Subcutaneous abdominal adipose tissue (tissue), 5 donors: ENCODE results near the gene SPINK8.

Experiments
- H3K27ac ChIP-seq: one replicate; pipeline ENCODE4 v1.7.0; 2013; ENCODE audit warnings: low read depth, mild to moderate bottlenecking, inconsistent platforms, low read length, moderate library complexity
- H3K27me3 ChIP-seq, 5 donors: one replicate each; pipeline ENCODE4 v1.7.0; 2013; ENCODE audit warnings: low read length in 5 of 5, inconsistent platforms in 1 of 5; ENCODE audit not compliant: control insufficient read depth in 5 of 5, insufficient read depth in 4 of 5
- H3K36me3 ChIP-seq, 5 donors: one replicate each; pipeline ENCODE4 v1.7.0; 2013; ENCODE audit warnings: low read length in 5 of 5; ENCODE audit not compliant: control insufficient read depth in 5 of 5, insufficient read depth in 5 of 5
- H3K4me1 ChIP-seq, 5 donors: one replicate each; pipeline ENCODE4 v1.7.0; 2013; ENCODE audit warnings: low read length in 5 of 5, mild to moderate bottlenecking in 3 of 5, moderate library complexity in 1 of 5; ENCODE audit not compliant: control insufficient read depth in 5 of 5, insufficient read depth in 5 of 5
- H3K4me3 ChIP-seq, 5 donors: one replicate each; pipeline ENCODE4 v1.7.0; 2013; ENCODE audit warnings: low read length in 5 of 5, low read depth in 1 of 5
- H3K9ac ChIP-seq, 5 donors: one replicate each; pipeline ENCODE4 v1.7.0; 2013; ENCODE audit warnings: low read length in 5 of 5, mild to moderate bottlenecking in 4 of 5, moderate library complexity in 3 of 5
- H3K9me3 ChIP-seq, 5 donors: one replicate each; pipeline ENCODE4 v1.7.0; 2013; ENCODE audit warnings: low read length in 5 of 5; ENCODE audit not compliant: control insufficient read depth in 5 of 5
- donor health status: healthy.
- donor health status: healthy.
- donor health status: healthy.
- donor health status: healthy.
- donor health status: healthy.

The SPINK8 gene

GRCh38 chr3:48285675-48286074 lies 47.8 kb downstream of the SPINK8 start:
- Histone ChIP-seq H3K27me3 (no peaks in the 10 kb centered on the region), H3K4me3 (no peak overlapping the region), H3K36me3 (peaks cover 0 to 7% (median 4%) of the 10 kb centered on the region in 5 donors), H3K9me3 (no peaks in the 10 kb centered on the region), H3K4me1 (peaks cover 0 to 3% (median 3%) of the 10 kb centered on the region in 5 donors), H3K9ac (no peak overlapping the region), H3K27ac (no peak overlapping the region)

DNA sequence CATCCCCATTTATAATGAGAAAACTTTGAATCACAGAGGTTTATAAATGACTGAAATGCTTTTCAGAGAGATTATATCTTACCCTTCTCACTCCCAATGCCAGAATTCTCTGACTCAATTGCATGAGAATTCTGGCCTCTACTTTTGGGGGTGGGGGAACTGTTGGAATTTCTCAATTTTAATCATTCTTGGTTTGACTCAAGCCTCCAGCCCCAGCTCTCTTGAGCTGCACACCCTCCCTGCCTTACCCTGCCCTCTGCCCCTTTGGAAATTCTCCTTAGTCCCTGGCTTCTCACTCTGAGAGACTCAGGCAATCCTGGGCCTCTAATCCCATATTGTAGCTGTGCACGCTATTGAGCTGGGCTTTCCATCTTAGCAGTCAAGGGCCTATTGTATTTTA lies 48.3 kb downstream of the SPINK8 start:
- no peak overlapping the region for H3K27ac ChIP-seq
- no peaks in the 10 kb centered on the region for H3K9me3 ChIP-seq
- H3K36me3 ChIP-seq = peaks cover 0 to 7% (median 4%) of the 10 kb centered on the region in 5 donors
- no peak overlapping the region for H3K4me3 ChIP-seq
- H3K4me1 ChIP-seq = peaks cover 0 to 3% (median 0%) of the 10 kb centered on the region in 5 donors
- H3K9ac ChIP-seq = no peak overlapping the region
- no peaks in the 10 kb centered on the region for H3K27me3 ChIP-seq

DNA sequence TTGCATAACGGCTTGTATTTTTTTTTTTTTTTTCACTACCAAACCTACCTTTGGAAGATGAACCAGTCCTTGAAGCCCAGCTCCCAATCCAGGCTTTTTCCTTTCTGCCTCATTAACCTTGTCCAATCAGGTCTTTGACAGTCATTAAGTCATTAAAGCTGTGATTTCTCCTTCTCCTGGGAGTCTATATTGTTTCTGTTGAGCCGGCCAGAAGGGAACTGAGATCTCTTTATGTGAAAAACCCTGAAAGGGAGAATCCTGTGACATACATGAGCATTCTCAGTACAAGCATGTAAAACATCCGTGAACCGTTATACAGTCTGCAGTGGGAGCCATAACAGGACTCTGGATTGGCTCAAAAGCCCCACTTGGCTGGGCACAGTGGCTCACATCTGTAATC lies 52.6 kb downstream of the SPINK8 start:
- Histone ChIP-seq H3K9me3 (no peaks in the 10 kb centered on the region), H3K9ac (peak overlapping the region in 1 of 5 donors; percentile 31), H3K4me3 (no peak overlapping the region), H3K4me1 (peaks cover 0 to 3% (median 0%) of the 10 kb centered on the region in 5 donors), H3K27me3 (no peaks in the 10 kb centered on the region), H3K36me3 (no peaks in the 10 kb centered on the region), H3K27ac (no peak overlapping the region)

GRCh38 chr3:48278884-48279559 lies 54.4 kb downstream of the SPINK8 start:
- no peaks in the 10 kb centered on the region for H3K36me3 ChIP-seq
- H3K27me3 ChIP-seq = no peaks in the 10 kb centered on the region
- H3K4me1 ChIP-seq = peaks cover 0 to 3% (median 0%) of the 10 kb centered on the region in 5 donors
- H3K4me3 ChIP-seq = no peak overlapping the region
- H3K27ac ChIP-seq = no peak overlapping the region
- H3K9me3 ChIP-seq = no peaks in the 10 kb centered on the region
- H3K9ac ChIP-seq = peak overlapping the region in 1 of 5 donors; percentile 31

- Histone ChIP-seq H3K9me3 (no peaks in the 10 kb centered on the region), H3K4me3 (no peak overlapping the region), H3K36me3 (no peaks in the 10 kb centered on the region), H3K27me3 (no peaks in the 10 kb centered on the region), H3K9ac (no peak overlapping the region), H3K4me1 (peaks cover 0 to 3% (median 0%) of the 10 kb centered on the region in 5 donors), H3K27ac (no peak overlapping the region)
These were observed 56.4 kb downstream of the SPINK8 start for GRCh38 chr3:48276911-48277641.

GRCh38 chr3:48275287-48276027 lies 58.0 kb downstream of the SPINK8 start:
- Histone ChIP-seq H3K27ac (no peak overlapping the region), H3K4me1 (no peaks in the 10 kb centered on the region), H3K9ac (no peak overlapping the region), H3K9me3 (no peaks in the 10 kb centered on the region), H3K36me3 (peaks cover 0 to 1% (median 0%) of the 10 kb centered on the region in 5 donors), H3K27me3 (no peaks in the 10 kb centered on the region), H3K4me3 (no peak overlapping the region)

GRCh38 chr3:48274452-48274851 lies 59.0 kb downstream of the SPINK8 start:
- H3K27ac ChIP-seq = no peak overlapping the region
- H3K4me1 ChIP-seq = peaks cover 0 to 3% (median under 1%) of the 10 kb centered on the region in 5 donors

DNA sequence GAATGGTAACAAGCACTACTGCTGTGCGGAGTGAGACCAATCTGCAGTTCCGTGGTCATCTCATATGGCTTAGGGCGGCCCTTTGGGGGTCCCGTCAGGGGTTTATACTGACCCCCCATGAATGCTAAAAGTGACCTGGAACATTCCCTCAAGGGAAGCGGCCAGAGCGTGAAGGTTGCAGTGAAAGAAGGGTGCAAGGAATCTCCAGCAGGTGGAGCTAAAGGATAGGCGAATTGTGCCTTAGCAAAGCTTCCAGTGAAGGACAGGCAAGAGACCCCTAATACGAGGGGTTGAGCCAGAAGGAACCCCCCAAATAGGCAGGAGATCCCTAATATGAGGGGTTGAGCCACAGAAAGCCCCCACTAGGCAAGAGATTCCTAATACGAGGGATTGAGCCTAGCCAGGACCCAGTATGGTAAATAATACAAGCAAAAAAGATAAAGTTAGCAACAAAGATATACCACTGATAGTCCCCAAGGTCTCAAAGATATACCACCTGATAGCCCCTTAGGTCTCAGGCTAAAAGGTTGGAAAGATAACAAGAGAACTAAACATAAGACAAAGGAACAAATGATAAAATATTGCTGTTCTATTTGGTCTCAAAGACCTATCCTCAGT lies 59.8 kb downstream of the SPINK8 start:
- H3K27ac ChIP-seq = no peak overlapping the region
- no peak overlapping the region for H3K9ac ChIP-seq
- H3K4me3 ChIP-seq = no peak overlapping the region
- no peaks in the 10 kb centered on the region for H3K9me3 ChIP-seq
- no peaks in the 10 kb centered on the region for H3K27me3 ChIP-seq
- peaks cover 0 to 17% (median 4%) of the 10 kb centered on the region in 5 donors for H3K36me3 ChIP-seq
- H3K4me1 ChIP-seq = peaks cover 0 to 10% (median 7%) of the 10 kb centered on the region in 5 donors

More at GRCh38 chr3:48274452-48274851, 59.0 kb downstream of the SPINK8 start:
- H3K27me3 ChIP-seq = no peaks in the 10 kb centered on the region
- H3K4me3 ChIP-seq = no peak overlapping the region
- H3K9ac ChIP-seq = no peak overlapping the region
- peaks cover 0 to 10% (median 0%) of the 10 kb centered on the region in 5 donors for H3K36me3 ChIP-seq
- H3K9me3 ChIP-seq = no peaks in the 10 kb centered on the region

GRCh38 chr3:48271763-48272498 lies 61.5 kb downstream of the SPINK8 start:
- no peak overlapping the region for H3K4me3 ChIP-seq
- no peaks in the 10 kb centered on the region for H3K27me3 ChIP-seq
- H3K36me3 ChIP-seq = peaks cover 1 to 28% (median 11%) of the 10 kb centered on the region in 5 donors
- H3K9ac ChIP-seq = no peak overlapping the region
- H3K4me1 ChIP-seq = peaks cover 0 to 18% (median 12%) of the 10 kb centered on the region in 5 donors
- no peaks in the 10 kb centered on the region for H3K9me3 ChIP-seq
- no peak overlapping the region for H3K27ac ChIP-seq
